ENCODE measurements around the gene AURKAIP1. TPM values are rescaled to one million over a fixed set of nuclear protein-coding genes. Genes with fewer than 3 reads are reported as not detected.
A peak's percentile ranks its signal among the peaks of the same experiment; 100 is the strongest.
"Not testable (repeated sequence)": the region's sequence is repeated elsewhere in the genome, so short reads cannot be mapped to it uniquely, and the experiment has no call there.

The AURKAIP1 gene
- total and polyA plus RNA-seq, 8 donors, result 36.9 to 127 (median 56.6) TPM

GRCh38 chr1:1370771-1371300 lies 4.2 kb downstream of the AURKAIP1 start:
- H3K4me1 ChIP-seq, result peaks cover 18 to 40% of the 10 kb centered on the region in 2 donors
- peaks cover 0 to 3% of the 10 kb centered on the region in 2 donors for H3K9me3 ChIP-seq
- H3K4me3 ChIP-seq, result no peak overlapping the region
- peaks cover 0 to 14% of the 10 kb centered on the region in 2 donors for H3K36me3 ChIP-seq
- intact Hi-C loops (cut with DNase I), result no loop called here
- H3K27me3 ChIP-seq, result no peaks in the 10 kb centered on the region
- TF ChIP-seq CTCF (IDR thresholded peaks at IDR 0.05), result no peak
- DNase-seq (peak in 1 of 4 donors; percentile 61), ATAC-seq (no peak)
- H3K27ac ChIP-seq, result no peak overlapping the region

- Histone ChIP-seq H3K4me1 (peaks cover 18 to 38% of the 10 kb centered on the region in 2 donors), H3K36me3 (peaks cover 0 to 14% of the 10 kb centered on the region in 2 donors)
- H3K9me3 ChIP-seq; H3K27ac ChIP-seq; H3K4me3 ChIP-seq; ATAC-seq; H3K27me3 ChIP-seq; intact Hi-C loops (cut with DNase I): not testable (repeated sequence)
- DNase-seq, result peak in 1 of 4 donors; percentile 38
These were observed 4.9 kb downstream of the AURKAIP1 start for GRCh38 chr1:1370094-1370493.

- no peak for DNase-seq
- Histone ChIP-seq H3K27ac (no peak overlapping the region), H3K27me3 (peaks cover 0 to 9% of the 10 kb centered on the region in 2 donors), H3K4me3 (no peak overlapping the region), H3K36me3 (no peaks in the 10 kb centered on the region), H3K4me1 (peaks cover 7 to 16% of the 10 kb centered on the region in 2 donors), H3K9me3 (peaks cover 0 to 3% of the 10 kb centered on the region in 2 donors)
- intact Hi-C loops (cut with DNase I), result no loop called here
- no peak for ATAC-seq
- TF ChIP-seq CTCF (IDR thresholded peaks at IDR 0.05), result no peak
These were observed 7.7 kb downstream of the AURKAIP1 start for GRCh38 chr1:1367315-1367714.

- H3K9me3 ChIP-seq, result peaks cover 0 to 3% of the 10 kb centered on the region in 2 donors
- TF ChIP-seq CTCF (IDR thresholded peaks at IDR 0.05), result no peak
- H3K4me1 ChIP-seq, result peaks cover 1 to 9% of the 10 kb centered on the region in 2 donors
- no peaks in the 10 kb centered on the region for H3K36me3 ChIP-seq
- H3K27ac ChIP-seq, result no peak overlapping the region
- no peak overlapping the region for H3K4me3 ChIP-seq
- intact Hi-C loops (cut with DNase I), result no loop called here
- H3K27me3 ChIP-seq, result peaks cover 0 to 15% of the 10 kb centered on the region in 2 donors
- ATAC-seq (no peak), DNase-seq (no peak)
These were observed 8.3 kb downstream of the AURKAIP1 start for GRCh38 chr1:1366699-1367066.

- H3K9me3 ChIP-seq, result peaks cover 0 to 3% of the 10 kb centered on the region in 2 donors
- TF ChIP-seq CTCF (IDR thresholded peaks at IDR 0.05), result no peak
- H3K36me3 ChIP-seq, result no peaks in the 10 kb centered on the region
- no peak overlapping the region for H3K4me3 ChIP-seq
- H3K27ac ChIP-seq, result no peak overlapping the region
- H3K27me3 ChIP-seq, result peaks cover 0 to 21% of the 10 kb centered on the region in 2 donors
- intact Hi-C loops (cut with DNase I), result no loop called here
- H3K4me1 ChIP-seq, result peaks cover 0 to 3% of the 10 kb centered on the region in 2 donors
- ATAC-seq, result no peak
- no peak for DNase-seq
These were observed 8.9 kb downstream of the AURKAIP1 start for GRCh38 chr1:1365875-1366698.

All from left lung (tissue), 10 donors.